ENCODE data around the gene SYT17.

SYT17 gene

GRCh38 chr16:19167710-19168370 is at the start of gene SYT17:
TSS of gene SYT17 (plus strand) at chr16:19168240. CDS start at chr16:19168647, 407 bp downstream.
- no peak for DNase-seq

GRCh38 chr16:19118938-19119431 is 49.1 kb upstream of the SYT17 start:
- DNase-seq: no peak

- DNase-seq: no peak
These were observed 48.5 kb upstream of the SYT17 start for GRCh38 chr16:19119564-19119963.

GRCh38 chr16:19123535-19124178 is 44.4 kb upstream of the SYT17 start:
- no peak for DNase-seq

- no peak for DNase-seq
These were observed 41.7 kb upstream of the SYT17 start for GRCh38 chr16:19126300-19126699.

- no peak for DNase-seq
These were observed 40.8 kb upstream of the SYT17 start for GRCh38 chr16:19127205-19127604.

- DNase-seq: no peak
These were observed 40.3 kb upstream of the SYT17 start for GRCh38 chr16:19127674-19128131.

GRCh38 chr16:19128454-19129200 is 39.4 kb upstream of the SYT17 start:
- DNase-seq: no peak

GRCh38 chr16:19130385-19130784 is 37.7 kb upstream of the SYT17 start:
- no peak for DNase-seq

- DNase-seq: no peak
These were observed 36.9 kb upstream of the SYT17 start for GRCh38 chr16:19130852-19131824.

GRCh38 chr16:19131825-19132218 is 36.2 kb upstream of the SYT17 start:
- no peak for DNase-seq

GRCh38 chr16:19132255-19132654 is 35.8 kb upstream of the SYT17 start:
- no peak for DNase-seq

- no peak for DNase-seq
These were observed 35.1 kb upstream of the SYT17 start for GRCh38 chr16:19132898-19133297.

GRCh38 chr16:19133600-19133999 is 34.4 kb upstream of the SYT17 start:
- no peak for DNase-seq

GRCh38 chr16:19135201-19135842 is 32.7 kb upstream of the SYT17 start:
- no peak for DNase-seq

GRCh38 chr16:19135896-19136438 is 32.1 kb upstream of the SYT17 start:
- no peak for DNase-seq

GRCh38 chr16:19136549-19137196 is 31.4 kb upstream of the SYT17 start:
- no peak for DNase-seq

- DNase-seq: no peak
These were observed 30.6 kb upstream of the SYT17 start for GRCh38 chr16:19137201-19138128.

GRCh38 chr16:19138601-19139000 is 29.4 kb upstream of the SYT17 start:
- DNase-seq: no peak
